WERI-Rb-1 (cell line): ENCODE results near the gene RAP2A.

Experiments used
- DNase-seq: peaks from one replicate; pipeline ENCODE4 v3.0.0-alpha.2; 2020
- H3K27ac ChIP-seq: fragments of 250-450 bp; sonication (Bioruptor Pico); 2 replicates; pipeline ENCODE4 v1.5.1; 2020; ENCODE audit warnings: mild to moderate bottlenecking, moderate library complexity
- H3K27me3 ChIP-seq: fragments of 250-450 bp; sonication (Bioruptor Pico); 2 replicates; pipeline ENCODE4 v1.5.1; 2021; ENCODE audit warnings: mild to moderate bottlenecking, low read depth, moderate library complexity; ENCODE audit not compliant: insufficient read depth, severe bottlenecking
- H3K36me3 ChIP-seq: fragments of 250-450 bp; sonication (Bioruptor Pico); 2 replicates; pipeline ENCODE4 v1.5.1; 2020; ENCODE audit warnings: mild to moderate bottlenecking, moderate library complexity
- H3K4me3 ChIP-seq: 2 replicates; pipeline ENCODE4 v1.5.1; 2011; ENCODE audit warnings: low read depth, mild to moderate bottlenecking, control low read depth, low read length
- H3K9me3 ChIP-seq: fragments of 250-450 bp; sonication (Bioruptor Pico); 2 replicates; pipeline ENCODE4 v1.5.1; 2021; ENCODE audit warnings: mild to moderate bottlenecking, moderate library complexity; ENCODE audit not compliant: severe bottlenecking
- TF ChIP-seq, protein P1 (sequence below): IDR thresholded peaks from 2 replicates; pipeline ENCODE4 v1.5.1; 2011; ENCODE audit warnings: low read depth, mild to moderate bottlenecking, control low read depth, inconsistent platforms, low read length

Gene RAP2A

DNA sequence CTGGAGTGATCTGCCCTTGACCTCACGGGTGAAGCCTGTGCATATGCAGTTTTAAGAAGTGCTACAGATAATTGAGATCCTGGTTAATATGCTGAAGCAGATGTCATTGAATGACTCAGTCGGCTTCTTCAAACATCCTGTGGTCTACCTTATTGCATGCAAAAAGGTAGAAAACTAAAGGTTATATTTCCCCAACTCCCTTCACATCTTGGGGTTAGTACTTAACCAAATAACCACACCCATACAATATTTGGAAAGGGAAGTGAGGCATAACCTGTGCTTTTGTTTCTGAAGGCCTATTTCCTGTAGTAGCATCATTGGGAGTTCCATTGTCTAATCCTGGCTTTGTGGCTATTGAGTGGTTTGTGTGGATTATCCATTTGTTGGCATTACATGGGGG lies 58.3 kb downstream of the RAP2A start:
- no peak for DNase-seq
- no peaks in the 10 kb centered on the region for H3K36me3 ChIP-seq
- H3K9me3 ChIP-seq, result peaks cover 8% of the 10 kb centered on the region
- TF ChIP-seq, protein P1, sequence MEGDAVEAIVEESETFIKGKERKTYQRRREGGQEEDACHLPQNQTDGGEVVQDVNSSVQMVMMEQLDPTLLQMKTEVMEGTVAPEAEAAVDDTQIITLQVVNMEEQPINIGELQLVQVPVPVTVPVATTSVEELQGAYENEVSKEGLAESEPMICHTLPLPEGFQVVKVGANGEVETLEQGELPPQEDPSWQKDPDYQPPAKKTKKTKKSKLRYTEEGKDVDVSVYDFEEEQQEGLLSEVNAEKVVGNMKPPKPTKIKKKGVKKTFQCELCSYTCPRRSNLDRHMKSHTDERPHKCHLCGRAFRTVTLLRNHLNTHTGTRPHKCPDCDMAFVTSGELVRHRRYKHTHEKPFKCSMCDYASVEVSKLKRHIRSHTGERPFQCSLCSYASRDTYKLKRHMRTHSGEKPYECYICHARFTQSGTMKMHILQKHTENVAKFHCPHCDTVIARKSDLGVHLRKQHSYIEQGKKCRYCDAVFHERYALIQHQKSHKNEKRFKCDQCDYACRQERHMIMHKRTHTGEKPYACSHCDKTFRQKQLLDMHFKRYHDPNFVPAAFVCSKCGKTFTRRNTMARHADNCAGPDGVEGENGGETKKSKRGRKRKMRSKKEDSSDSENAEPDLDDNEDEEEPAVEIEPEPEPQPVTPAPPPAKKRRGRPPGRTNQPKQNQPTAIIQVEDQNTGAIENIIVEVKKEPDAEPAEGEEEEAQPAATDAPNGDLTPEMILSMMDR, result no peak
- H3K4me3 ChIP-seq, result no peak overlapping the region
- no peak overlapping the region for H3K27ac ChIP-seq
- no peaks in the 10 kb centered on the region for H3K27me3 ChIP-seq

DNA sequence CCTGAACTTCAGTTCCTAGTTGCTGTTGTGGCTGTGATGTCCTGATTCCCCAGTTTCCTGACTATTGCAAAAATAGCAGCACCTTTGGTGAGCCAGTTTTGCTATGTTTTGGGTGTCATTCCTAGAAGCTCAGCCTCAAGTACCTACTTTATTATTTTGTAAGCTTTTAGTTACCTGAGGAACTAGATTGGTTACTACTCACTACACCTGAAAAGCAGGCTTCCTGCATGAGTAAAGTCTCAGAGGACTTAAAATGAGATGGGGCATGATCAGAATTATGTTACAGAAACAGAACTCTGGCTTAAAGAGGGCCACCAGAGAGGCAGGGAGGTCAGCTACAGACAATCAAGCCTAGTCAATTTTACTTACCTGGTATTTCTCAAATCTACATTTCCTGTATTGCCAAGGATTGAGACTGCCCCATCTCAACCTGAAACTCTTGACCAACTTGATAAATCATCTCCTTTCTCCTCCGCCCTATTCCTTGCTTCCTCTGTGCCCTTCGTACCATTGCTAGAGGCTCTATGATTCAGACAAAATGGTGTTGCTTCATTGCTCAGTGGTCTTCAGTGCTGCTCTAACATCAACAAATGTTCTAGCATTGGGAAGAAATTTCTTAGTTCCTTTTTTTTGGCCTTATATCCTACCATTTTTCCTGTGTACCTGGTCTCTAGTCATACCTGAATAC lies 58.9 kb downstream of the RAP2A start:
- H3K4me3 ChIP-seq, result no peak overlapping the region
- no peaks in the 10 kb centered on the region for H3K36me3 ChIP-seq
- H3K27ac ChIP-seq, result no peak overlapping the region
- no peak for DNase-seq
- no peaks in the 10 kb centered on the region for H3K27me3 ChIP-seq
- peaks cover 8% of the 10 kb centered on the region for H3K9me3 ChIP-seq
- TF ChIP-seq, protein P1, result no peak

DNA sequence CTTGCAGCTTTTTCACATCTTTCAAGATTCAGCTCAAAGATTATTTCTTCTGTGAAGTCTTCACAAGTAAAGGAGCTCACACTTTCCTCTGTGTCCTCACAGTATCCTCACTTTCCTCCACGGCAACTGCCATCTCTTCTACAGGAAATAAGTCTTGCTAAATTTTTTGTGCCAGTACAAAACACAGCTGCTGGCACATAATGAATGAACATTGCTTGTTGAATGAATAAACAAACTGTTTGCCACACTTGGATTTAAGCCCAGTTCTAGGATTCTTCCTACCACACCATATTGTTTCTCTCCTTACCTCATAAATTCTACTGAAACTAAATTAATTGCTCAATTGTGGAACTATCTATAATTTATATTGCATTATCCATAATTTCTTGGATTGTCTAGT lies 59.5 kb downstream of the RAP2A start:
- TF ChIP-seq, protein P1, result no peak
- Histone ChIP-seq H3K36me3 (no peaks in the 10 kb centered on the region), H3K9me3 (peaks cover 8% of the 10 kb centered on the region), H3K4me3 (no peak overlapping the region), H3K27me3 (no peaks in the 10 kb centered on the region), H3K27ac (no peak overlapping the region)
- DNase-seq, result no peak

DNA sequence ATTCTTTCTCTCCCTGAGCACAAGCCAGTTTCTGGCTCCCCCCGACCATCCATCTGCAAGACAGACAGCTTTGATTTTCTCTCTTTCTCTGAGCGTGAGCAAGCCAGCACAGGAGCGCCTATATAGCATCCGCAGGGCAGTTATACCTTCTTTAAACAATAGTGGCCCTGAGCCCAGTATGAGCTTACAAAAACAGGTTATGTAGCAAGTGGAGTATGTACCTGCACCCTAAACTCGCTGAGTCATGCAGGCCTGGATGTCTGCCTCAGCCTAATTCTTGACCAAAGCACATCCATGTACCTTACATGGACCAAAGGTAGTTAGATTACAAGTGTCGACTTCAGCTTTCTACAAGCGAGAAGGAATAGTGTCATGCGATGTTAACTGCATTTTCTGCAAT lies 61.7 kb downstream of the RAP2A start:
- TF ChIP-seq, protein P1, result no peak
- Histone ChIP-seq H3K4me3 (no peak overlapping the region), H3K27ac (no peak overlapping the region), H3K27me3 (no peaks in the 10 kb centered on the region), H3K36me3 (no peaks in the 10 kb centered on the region), H3K9me3 (peaks cover 8% of the 10 kb centered on the region)
- DNase-seq, result no peak

DNA sequence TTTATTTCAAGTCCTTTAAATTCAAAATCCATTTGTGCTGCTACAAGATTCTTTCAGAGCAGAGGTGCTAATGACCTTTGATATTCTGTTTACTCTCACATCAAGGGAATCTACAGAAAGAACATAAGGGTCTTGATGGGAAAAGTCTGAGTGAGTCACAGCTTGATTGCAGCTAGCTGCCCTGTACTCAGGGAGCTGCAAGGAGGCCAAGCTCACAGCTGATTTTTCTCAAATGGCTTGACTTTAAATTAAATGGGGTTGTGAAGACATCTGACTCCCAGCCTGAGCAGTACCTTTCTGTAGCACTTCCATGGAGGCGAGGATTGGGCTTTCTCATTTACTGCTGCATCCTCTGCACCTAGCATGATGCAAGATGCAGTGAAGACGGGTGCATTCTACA lies 62.5 kb downstream of the RAP2A start:
- Histone ChIP-seq H3K27me3 (no peaks in the 10 kb centered on the region), H3K36me3 (no peaks in the 10 kb centered on the region), H3K4me3 (no peak overlapping the region), H3K27ac (no peak overlapping the region), H3K9me3 (peaks cover under 1% of the 10 kb centered on the region)
- TF ChIP-seq, protein P1, result no peak
- no peak for DNase-seq

DNA sequence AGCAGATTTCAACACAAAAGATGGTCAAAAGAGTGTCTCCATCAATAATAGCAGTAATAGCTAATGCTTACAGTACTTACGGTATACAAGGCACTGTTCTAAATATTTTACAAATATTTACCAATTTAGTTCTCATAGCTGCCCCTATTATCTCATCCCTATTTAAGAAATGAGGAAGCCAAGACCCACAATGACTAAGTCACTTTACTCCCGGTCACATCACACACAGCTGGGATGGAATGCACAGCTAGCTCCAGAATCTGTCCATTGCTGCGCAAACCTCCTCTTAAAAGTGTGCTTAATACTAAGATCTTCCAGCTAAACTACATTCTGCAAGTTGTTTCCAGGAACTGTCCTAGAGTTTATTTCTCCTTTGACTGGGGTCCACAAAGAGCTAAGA lies 63.4 kb downstream of the RAP2A start:
- H3K27ac ChIP-seq, result no peak overlapping the region
- TF ChIP-seq, protein P1, result no peak

More for the DNA sequence above, 63.4 kb downstream of the RAP2A start:
- H3K4me3 ChIP-seq, result no peak overlapping the region
- no peaks in the 10 kb centered on the region for H3K9me3 ChIP-seq
- H3K27me3 ChIP-seq, result no peaks in the 10 kb centered on the region
- no peaks in the 10 kb centered on the region for H3K36me3 ChIP-seq
- DNase-seq, result no peak
